ENCODE data around the gene SPATA2. TPM values are rescaled to one million over a fixed set of nuclear protein-coding genes. Genes with fewer than 3 reads are reported as not detected.
"Not testable (repeated sequence)": the region's sequence is repeated elsewhere in the genome, so short reads cannot be mapped to it uniquely, and the experiment has no call there.

The SPATA2 gene
- total RNA-seq, 1 donor = 3.3 TPM

- H2AFZ ChIP-seq (ENCODE audit: low read length) = no peak overlapping the region
- peaks cover 36% of the 10 kb centered on the region for H3K79me2 ChIP-seq (ENCODE audit: insufficient read depth, low read length)
- H3K36me3 ChIP-seq (ENCODE audit: insufficient read depth, low read length) = peaks cover 40% of the 10 kb centered on the region
- H3K4me3 ChIP-seq (ENCODE audit: insufficient read depth, low read length) = no peak overlapping the region
- TF ChIP-seq, protein P1, sequence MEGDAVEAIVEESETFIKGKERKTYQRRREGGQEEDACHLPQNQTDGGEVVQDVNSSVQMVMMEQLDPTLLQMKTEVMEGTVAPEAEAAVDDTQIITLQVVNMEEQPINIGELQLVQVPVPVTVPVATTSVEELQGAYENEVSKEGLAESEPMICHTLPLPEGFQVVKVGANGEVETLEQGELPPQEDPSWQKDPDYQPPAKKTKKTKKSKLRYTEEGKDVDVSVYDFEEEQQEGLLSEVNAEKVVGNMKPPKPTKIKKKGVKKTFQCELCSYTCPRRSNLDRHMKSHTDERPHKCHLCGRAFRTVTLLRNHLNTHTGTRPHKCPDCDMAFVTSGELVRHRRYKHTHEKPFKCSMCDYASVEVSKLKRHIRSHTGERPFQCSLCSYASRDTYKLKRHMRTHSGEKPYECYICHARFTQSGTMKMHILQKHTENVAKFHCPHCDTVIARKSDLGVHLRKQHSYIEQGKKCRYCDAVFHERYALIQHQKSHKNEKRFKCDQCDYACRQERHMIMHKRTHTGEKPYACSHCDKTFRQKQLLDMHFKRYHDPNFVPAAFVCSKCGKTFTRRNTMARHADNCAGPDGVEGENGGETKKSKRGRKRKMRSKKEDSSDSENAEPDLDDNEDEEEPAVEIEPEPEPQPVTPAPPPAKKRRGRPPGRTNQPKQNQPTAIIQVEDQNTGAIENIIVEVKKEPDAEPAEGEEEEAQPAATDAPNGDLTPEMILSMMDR (IDR thresholded peaks at IDR 0.05; ENCODE audit: extremely low read depth, low read depth, low read length) = no peak
- no peak for DNase-seq (ENCODE audit: insufficient read length, low spot score, missing footprints)
- H3K27ac ChIP-seq (ENCODE audit: low read depth, low read length) = no peak overlapping the region
- H4K20me1 ChIP-seq (ENCODE audit: insufficient read depth, low read length) = peaks cover 28% of the 10 kb centered on the region
- H3K27me3 ChIP-seq (ENCODE audit: insufficient read depth, low read length) = no peaks in the 10 kb centered on the region
- H3K4me2 ChIP-seq (ENCODE audit: insufficient read depth, low read length) = no peak overlapping the region
- H3K9me3 ChIP-seq (ENCODE audit: low read depth, low read length) = no peaks in the 10 kb centered on the region
- no peaks in the 10 kb centered on the region for H3K4me1 ChIP-seq (ENCODE audit: insufficient read depth, low read length)
These were observed 10.7 kb downstream of the SPATA2 start for GRCh38 chr20:49904440-49905214.

DNA sequence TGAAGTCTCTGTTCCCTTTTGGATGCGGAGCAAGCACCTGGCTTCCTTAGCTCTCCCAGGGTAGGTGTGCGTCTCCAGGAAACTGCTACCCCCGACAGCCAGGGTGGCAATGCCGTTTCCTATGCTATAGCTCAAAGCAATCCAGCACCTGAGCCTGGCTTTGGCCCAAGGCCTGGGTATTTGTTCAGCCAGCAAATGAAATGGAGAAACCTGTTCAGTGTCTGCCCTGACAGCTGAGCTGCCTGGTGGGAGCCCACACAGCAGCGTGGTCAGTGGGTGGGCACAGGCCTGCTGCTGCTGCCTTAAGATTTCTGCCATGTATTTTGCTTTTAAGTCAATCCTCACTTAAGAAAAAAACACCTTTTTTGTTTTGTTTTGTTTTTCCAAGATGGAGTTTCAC lies 13.7 kb downstream of the SPATA2 start:
- peaks cover 24% of the 10 kb centered on the region for H3K36me3 ChIP-seq (ENCODE audit: insufficient read depth, low read length)
- TF ChIP-seq, protein P1 (IDR thresholded peaks at IDR 0.05; ENCODE audit: extremely low read depth, low read depth, low read length) = no peak
- H3K27ac ChIP-seq (ENCODE audit: low read depth, low read length) = no peak overlapping the region
- H3K4me3 ChIP-seq (ENCODE audit: insufficient read depth, low read length) = no peak overlapping the region
- H3K27me3 ChIP-seq (ENCODE audit: insufficient read depth, low read length) = no peaks in the 10 kb centered on the region
- no peak overlapping the region for H3K4me2 ChIP-seq (ENCODE audit: insufficient read depth, low read length)
- H4K20me1 ChIP-seq (ENCODE audit: insufficient read depth, low read length) = peaks cover 15% of the 10 kb centered on the region
- H3K4me1 ChIP-seq (ENCODE audit: insufficient read depth, low read length) = no peaks in the 10 kb centered on the region
- peaks cover 12% of the 10 kb centered on the region for H3K79me2 ChIP-seq (ENCODE audit: insufficient read depth, low read length)
- DNase-seq (ENCODE audit: insufficient read length, low spot score, missing footprints) = no peak
- H2AFZ ChIP-seq (ENCODE audit: low read length) = no peak overlapping the region
- no peaks in the 10 kb centered on the region for H3K9me3 ChIP-seq (ENCODE audit: low read depth, low read length)

DNA sequence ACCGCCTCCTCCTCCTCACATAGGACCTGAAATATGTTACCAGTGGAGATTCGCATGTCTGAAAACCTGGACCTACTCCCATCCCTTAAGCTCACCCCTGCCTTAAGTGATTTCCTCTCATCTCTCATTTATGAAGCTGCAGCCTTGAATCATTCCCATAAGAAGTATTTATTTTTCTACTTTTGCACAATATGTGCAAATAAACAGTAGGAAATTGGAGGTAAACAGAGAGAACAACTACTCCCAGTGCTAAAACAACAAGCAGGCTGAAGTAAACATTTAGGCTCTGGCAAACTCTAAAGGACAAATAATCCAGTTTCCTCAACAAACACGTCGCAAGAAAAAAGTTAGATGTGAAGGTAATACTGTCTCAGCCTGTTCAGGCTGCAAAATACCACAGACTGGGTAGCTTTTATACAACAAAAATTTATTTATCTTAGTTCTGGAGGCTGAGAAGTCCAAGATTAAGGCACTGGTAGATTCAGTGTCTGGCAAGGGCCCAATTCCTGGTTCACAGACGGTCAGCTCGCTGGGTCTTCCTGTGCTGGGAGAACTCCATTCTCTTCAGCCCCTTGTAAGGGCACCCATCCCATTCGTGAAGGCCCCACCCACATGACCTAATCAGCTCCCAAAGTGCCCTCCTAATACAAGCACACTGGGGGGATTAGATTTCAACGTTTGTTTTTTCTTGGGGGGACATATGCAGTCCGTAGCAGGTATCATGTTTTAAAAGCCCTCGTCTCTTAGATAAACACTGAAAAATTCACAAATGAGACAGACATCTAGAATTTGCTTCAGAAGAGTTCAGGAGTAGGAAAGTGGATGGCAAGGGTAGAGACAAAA lies 15.6 kb downstream of the SPATA2 start:
- Histone ChIP-seq H2AFZ (ENCODE audit: low read length) (no peak overlapping the region), H3K27ac (ENCODE audit: low read depth, low read length) (no peak overlapping the region), H3K4me3 (ENCODE audit: insufficient read depth, low read length) (no peak overlapping the region), H3K36me3 (ENCODE audit: insufficient read depth, low read length) (peaks cover 6% of the 10 kb centered on the region), H3K4me2 (ENCODE audit: insufficient read depth, low read length) (no peak overlapping the region), H3K27me3 (ENCODE audit: insufficient read depth, low read length) (no peaks in the 10 kb centered on the region), H4K20me1 (ENCODE audit: insufficient read depth, low read length) (peaks cover 7% of the 10 kb centered on the region), H3K9me3 (ENCODE audit: low read depth, low read length) (no peaks in the 10 kb centered on the region), H3K79me2 (ENCODE audit: insufficient read depth, low read length) (peaks cover 3% of the 10 kb centered on the region), H3K4me1 (ENCODE audit: insufficient read depth, low read length) (no peaks in the 10 kb centered on the region)
- DNase-seq (ENCODE audit: insufficient read length, low spot score, missing footprints) = no peak
- TF ChIP-seq, protein P1 (IDR thresholded peaks at IDR 0.05; ENCODE audit: extremely low read depth, low read depth, low read length) = no peak

- H3K36me3 ChIP-seq (ENCODE audit: insufficient read depth, low read length) = no peaks in the 10 kb centered on the region
- no peak overlapping the region for H3K27ac ChIP-seq (ENCODE audit: low read depth, low read length)
- H3K9me3 ChIP-seq (ENCODE audit: low read depth, low read length) = no peaks in the 10 kb centered on the region
- H3K4me2 ChIP-seq (ENCODE audit: insufficient read depth, low read length) = no peak overlapping the region
- peaks cover 2% of the 10 kb centered on the region for H3K79me2 ChIP-seq (ENCODE audit: insufficient read depth, low read length)
- no peaks in the 10 kb centered on the region for H3K27me3 ChIP-seq (ENCODE audit: insufficient read depth, low read length)
- H3K4me3 ChIP-seq (ENCODE audit: insufficient read depth, low read length) = no peak overlapping the region
- peaks cover 6% of the 10 kb centered on the region for H4K20me1 ChIP-seq (ENCODE audit: insufficient read depth, low read length)
- no peak overlapping the region for H2AFZ ChIP-seq (ENCODE audit: low read length)
- DNase-seq (ENCODE audit: insufficient read length, low spot score, missing footprints) = no peak
- peaks cover 22% of the 10 kb centered on the region for H3K4me1 ChIP-seq (ENCODE audit: insufficient read depth, low read length)
- TF ChIP-seq, protein P1 (IDR thresholded peaks at IDR 0.05; ENCODE audit: extremely low read depth, low read depth, low read length) = no peak
These were observed 19.1 kb downstream of the SPATA2 start for GRCh38 chr20:49896204-49896603.

DNA sequence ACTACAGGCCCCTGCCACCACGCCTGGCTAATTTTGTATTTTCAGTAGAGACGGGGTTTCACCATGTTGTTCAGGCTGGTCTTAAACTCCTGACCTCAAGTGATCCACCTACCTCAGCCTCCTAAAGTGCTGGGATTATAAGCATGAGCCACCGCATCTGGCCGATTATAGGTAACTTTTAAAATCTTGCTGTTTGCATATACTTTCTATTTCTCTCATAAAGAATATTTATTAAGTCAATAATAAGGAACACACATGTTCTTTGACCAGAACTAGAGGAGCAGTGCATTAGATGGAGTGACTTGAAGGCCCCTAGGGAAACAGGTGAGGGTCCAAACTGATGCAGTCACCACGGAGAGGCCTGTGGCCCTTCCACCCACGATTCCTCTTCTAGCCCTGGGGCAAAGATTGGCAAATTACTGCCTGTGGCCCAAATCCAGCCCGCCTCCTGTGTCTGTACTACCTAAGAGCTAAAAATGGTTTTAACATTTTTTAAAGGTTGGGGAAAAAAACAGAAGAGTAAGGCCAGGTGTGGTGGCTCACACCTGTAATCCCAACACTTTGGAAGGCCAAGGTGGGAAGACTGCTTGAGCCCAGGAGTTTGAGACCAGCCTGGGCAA lies 19.7 kb downstream of the SPATA2 start:
- H3K79me2 ChIP-seq (ENCODE audit: insufficient read depth, low read length); H4K20me1 ChIP-seq (ENCODE audit: insufficient read depth, low read length); DNase-seq (ENCODE audit: insufficient read length, low spot score, missing footprints); H3K36me3 ChIP-seq (ENCODE audit: insufficient read depth, low read length); H3K27ac ChIP-seq (ENCODE audit: low read depth, low read length); H3K9me3 ChIP-seq (ENCODE audit: low read depth, low read length); H2AFZ ChIP-seq (ENCODE audit: low read length); H3K4me3 ChIP-seq (ENCODE audit: insufficient read depth, low read length); H3K27me3 ChIP-seq (ENCODE audit: insufficient read depth, low read length); H3K4me2 ChIP-seq (ENCODE audit: insufficient read depth, low read length): not testable (repeated sequence)
- H3K4me1 ChIP-seq (ENCODE audit: insufficient read depth, low read length) = peaks cover 22% of the 10 kb centered on the region

Data from osteoblast (primary cell).